ENCODE measurements around the gene ELP4.
"Not testable (repeated sequence)": the region's sequence is repeated elsewhere in the genome, so short reads cannot be mapped to it uniquely, and the experiment has no call there.

The ELP4 gene

GRCh38 chr11:31509429-31510345 lies at the start of gene ELP4, which contains the start of gene IMMP1L:
Gene ELP4 (plus strand): TSS chr11:31509767. CDS start chr11:31509785, 18 bp downstream.
Gene IMMP1L (minus strand): TSS chr11:31509622. CDS start chr11:31463276, 46,346 bp downstream.
- DNase-seq (ENCODE audit: low read depth in 2 of 3, low spot score in 1 of 3), result peak; percentile 89 to 92 (median 91)

- no peak for DNase-seq (ENCODE audit: low read depth in 2 of 3, low spot score in 1 of 3)
These were observed 45.1 kb upstream of the ELP4 start for GRCh38 chr11:31464436-31464835.

GRCh38 chr11:31474083-31474482 lies 35.5 kb upstream of the ELP4 start:
- DNase-seq (ENCODE audit: low read depth in 2 of 3, low spot score in 1 of 3), result no peak

- DNase-seq (ENCODE audit: low read depth in 2 of 3, low spot score in 1 of 3), result no peak
These were observed 31.9 kb upstream of the ELP4 start for GRCh38 chr11:31477528-31478222.

GRCh38 chr11:31478223-31478590 lies 31.4 kb upstream of the ELP4 start:
- DNase-seq (ENCODE audit: low read depth in 2 of 3, low spot score in 1 of 3), result no peak

GRCh38 chr11:31479066-31479465 lies 30.5 kb upstream of the ELP4 start:
- no peak for DNase-seq (ENCODE audit: low read depth in 2 of 3, low spot score in 1 of 3)

GRCh38 chr11:31480930-31481329 lies 28.6 kb upstream of the ELP4 start:
- DNase-seq (ENCODE audit: low read depth in 2 of 3, low spot score in 1 of 3), result no peak

- DNase-seq (ENCODE audit: low read depth in 2 of 3, low spot score in 1 of 3), result no peak
These were observed 25.1 kb upstream of the ELP4 start for GRCh38 chr11:31484497-31484896.

GRCh38 chr11:31487848-31488247 lies 21.7 kb upstream of the ELP4 start:
- no peak for DNase-seq (ENCODE audit: low read depth in 2 of 3, low spot score in 1 of 3)

- DNase-seq (ENCODE audit: low read depth in 2 of 3, low spot score in 1 of 3), result no peak
These were observed 17.1 kb upstream of the ELP4 start for GRCh38 chr11:31492320-31492913.

GRCh38 chr11:31493235-31493634 lies 16.3 kb upstream of the ELP4 start:
- no peak for DNase-seq (ENCODE audit: low read depth in 2 of 3, low spot score in 1 of 3)

GRCh38 chr11:31493762-31494161 lies 15.8 kb upstream of the ELP4 start:
- not testable (repeated sequence) for DNase-seq (ENCODE audit: low read depth in 2 of 3, low spot score in 1 of 3)

GRCh38 chr11:31499576-31500178 lies 9.9 kb upstream of the ELP4 start:
- DNase-seq (ENCODE audit: low read depth in 2 of 3, low spot score in 1 of 3), result no peak

- no peak for DNase-seq (ENCODE audit: low read depth in 2 of 3, low spot score in 1 of 3)
These were observed 9.0 kb upstream of the ELP4 start for GRCh38 chr11:31500560-31500959.

- DNase-seq (ENCODE audit: low read depth in 2 of 3, low spot score in 1 of 3), result peak in 1 of 3 donors; percentile 1
These were observed 527 bp upstream of the ELP4 start for GRCh38 chr11:31509051-31509428.

GRCh38 chr11:31512117-31512516 lies 2.5 kb downstream of the ELP4 start:
- DNase-seq (ENCODE audit: low read depth in 2 of 3, low spot score in 1 of 3), result no peak

- no peak for DNase-seq (ENCODE audit: low read depth in 2 of 3, low spot score in 1 of 3)
These were observed 12.1 kb downstream of the ELP4 start for GRCh38 chr11:31521497-31522150.

- no peak for DNase-seq (ENCODE audit: low read depth in 2 of 3, low spot score in 1 of 3)
These were observed 19.6 kb downstream of the ELP4 start for GRCh38 chr11:31529189-31529588.

- DNase-seq (ENCODE audit: low read depth in 2 of 3, low spot score in 1 of 3), result no peak
These were observed 20.1 kb downstream of the ELP4 start for GRCh38 chr11:31529701-31530100.

- DNase-seq (ENCODE audit: low read depth in 2 of 3, low spot score in 1 of 3), result no peak
These were observed 21.7 kb downstream of the ELP4 start for GRCh38 chr11:31531293-31531692.

GRCh38 chr11:31535479-31535878 lies 25.9 kb downstream of the ELP4 start:
- no peak for DNase-seq (ENCODE audit: low read depth in 2 of 3, low spot score in 1 of 3)
